T-helper 2 cell (primary cell): ENCODE data around the gene PUS1.
"Not testable (repeated sequence)": the region's sequence is repeated elsewhere in the genome, so short reads cannot be mapped to it uniquely, and the experiment has no call there.

ENCODE experiments used
- DNase-seq, 5 experiments: peaks; one replicate each; pipeline versions ENCODE4 v3.0.0 to v3.0.0-alpha.2; 2012 to 2022
- total RNA-seq, 2 donors: gene quantifications; one replicate each; lab custom pipeline; 2026; lab: John Stamatoyannopoulos, UW

Gene PUS1
- 14.7 to 16.4 reads per million in 2 donors for total RNA-seq

DNA sequence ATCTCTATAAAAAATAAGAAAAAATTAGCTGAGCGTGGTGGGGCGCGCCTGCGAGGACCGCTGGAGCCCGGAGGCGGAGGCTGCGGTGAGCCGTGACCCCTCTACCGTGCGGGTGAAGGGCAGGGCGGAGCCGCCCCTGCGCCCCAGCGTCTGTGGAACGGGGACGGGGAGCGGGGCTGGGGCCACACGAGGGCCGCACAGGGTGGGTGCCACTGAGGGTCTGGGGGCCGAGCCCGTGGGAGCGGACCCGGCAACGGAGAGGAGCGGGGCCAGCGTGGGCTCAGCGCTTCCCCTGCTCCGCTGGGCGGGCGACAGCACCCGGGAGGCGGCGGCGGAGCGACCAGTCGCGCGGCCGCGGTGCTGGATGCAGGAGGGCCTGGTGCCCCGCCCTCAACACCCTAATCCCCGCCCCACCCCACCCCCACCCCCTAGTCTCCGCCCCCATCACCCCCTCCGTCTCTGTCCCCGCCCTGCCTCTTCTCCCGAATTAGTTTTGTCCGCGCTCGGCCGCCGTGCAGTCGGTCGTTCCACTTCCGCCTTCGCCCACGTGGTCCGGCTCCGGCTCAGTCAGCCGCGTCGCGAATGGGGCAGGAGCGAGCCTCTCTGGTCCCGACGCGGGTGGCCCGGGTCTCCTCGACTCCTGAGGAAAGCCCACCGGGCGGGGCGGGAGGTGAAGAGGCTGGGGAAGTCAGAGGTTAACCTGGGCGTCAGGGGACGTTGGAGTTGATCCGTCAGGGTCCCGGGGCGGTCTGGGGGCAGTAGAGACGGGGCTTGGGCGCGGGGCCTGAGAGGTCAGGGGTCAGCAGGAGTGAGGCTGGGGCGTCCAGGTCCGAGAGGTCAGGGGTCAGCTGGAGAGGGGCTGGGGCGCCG is at the start of gene PUS1:
Gene PUS1 (plus strand): TSS at position 566 of the 870 bp plus-strand sequence. CDS start 447 bp downstream, outside the sequence.
- peak; percentile 89 to 97 (median 91) for DNase-seq

DNA sequence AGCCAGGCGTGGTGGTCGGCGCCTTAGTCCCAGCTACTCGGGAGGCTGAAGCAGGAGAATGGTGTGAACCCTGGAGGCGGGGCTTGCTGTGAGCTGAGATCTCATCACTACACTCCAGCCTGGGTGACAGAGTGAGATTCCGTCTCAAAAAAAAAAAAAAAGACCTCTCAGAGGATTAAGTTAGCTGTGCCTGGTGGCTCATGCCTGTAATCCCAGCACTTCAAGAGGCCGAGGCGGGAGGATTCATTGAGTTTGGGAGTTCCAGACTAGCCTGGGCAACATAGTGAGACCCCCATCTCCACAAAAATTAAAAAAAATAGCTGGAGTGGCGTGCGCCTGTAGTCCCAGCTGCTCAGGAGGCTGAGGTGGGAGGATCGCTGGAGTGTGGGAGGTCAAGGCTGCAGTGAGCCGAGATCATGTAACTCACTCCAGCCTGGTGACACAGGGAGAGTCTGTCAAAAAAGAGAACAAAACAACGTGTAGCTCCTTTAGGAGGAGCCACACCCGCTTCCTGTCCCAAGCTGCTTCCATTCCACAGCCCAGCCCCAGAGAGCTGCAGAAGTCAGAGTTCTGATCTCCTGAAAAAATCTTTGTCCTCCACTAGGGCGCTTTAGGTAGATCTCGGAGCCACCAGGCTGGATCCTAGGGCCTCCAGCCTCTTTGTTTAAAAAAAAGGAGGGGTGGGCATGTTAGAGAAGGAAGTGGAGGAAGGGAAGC is 46.1 kb upstream of the PUS1 start:
- DNase-seq: no peak

DNA sequence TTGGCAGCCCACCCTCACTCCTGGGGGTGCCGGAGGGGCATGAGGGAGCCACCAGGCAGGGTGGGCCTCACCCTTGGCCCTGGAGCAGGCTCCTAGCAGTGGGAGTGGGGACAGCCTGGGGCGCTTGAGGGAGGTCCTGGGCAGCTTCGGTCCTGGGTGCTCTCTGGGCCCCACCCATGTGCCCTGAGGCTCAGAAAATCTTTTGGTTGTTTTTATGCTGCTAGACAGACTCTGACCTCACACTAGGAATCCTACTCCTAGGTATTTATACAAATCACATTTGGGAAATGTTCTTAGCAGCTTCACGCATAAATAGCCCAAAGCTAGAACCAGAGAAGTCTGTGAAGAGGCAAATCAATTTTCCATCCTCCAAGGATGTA is 45.6 kb upstream of the PUS1 start:
- DNase-seq: no peak

DNA sequence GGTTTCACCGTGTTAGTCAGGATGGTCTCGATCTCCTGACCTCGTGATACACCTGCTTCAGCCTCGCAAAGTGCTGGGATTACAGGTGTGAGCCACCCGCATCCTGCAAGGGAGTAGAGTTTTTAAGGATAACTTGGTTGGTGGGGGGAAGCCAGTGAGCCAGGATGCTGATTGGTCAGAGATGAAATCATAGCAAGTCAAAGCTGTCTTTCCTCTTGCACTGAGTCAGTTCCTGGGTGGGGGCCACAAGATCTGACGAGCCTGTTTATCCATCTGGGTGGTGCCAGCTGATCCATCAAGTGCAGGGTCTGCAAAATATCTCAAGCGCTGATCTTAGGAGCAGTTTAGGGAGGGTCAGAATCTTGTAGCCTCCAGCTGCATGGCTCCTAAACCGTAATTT is 44.0 kb upstream of the PUS1 start:
- not testable (repeated sequence) for DNase-seq

DNA sequence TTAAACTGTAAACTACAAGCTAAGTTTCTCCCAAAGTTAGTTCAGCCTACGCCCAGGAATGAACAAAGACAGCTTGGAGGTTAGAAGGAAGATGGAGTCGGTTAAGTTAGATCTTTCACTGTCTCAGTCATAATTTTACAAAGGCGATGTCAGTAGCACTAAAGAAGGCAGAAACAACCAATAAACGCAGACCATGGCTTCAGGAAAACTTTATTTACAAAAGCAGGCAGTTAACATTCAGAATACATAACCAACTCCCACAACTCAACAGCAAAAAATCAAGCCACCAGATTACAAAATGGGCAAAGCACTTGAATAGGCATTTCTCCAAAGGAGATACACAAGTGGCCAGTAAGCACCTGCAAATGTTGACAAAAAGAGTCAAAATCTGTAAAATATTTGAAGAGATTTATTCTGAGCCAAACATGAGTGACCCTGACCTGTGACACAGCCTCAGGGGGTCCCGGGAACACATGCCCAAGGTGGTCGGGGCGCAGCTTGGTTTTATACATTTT is 43.5 kb upstream of the PUS1 start:
- no peak for DNase-seq

DNA sequence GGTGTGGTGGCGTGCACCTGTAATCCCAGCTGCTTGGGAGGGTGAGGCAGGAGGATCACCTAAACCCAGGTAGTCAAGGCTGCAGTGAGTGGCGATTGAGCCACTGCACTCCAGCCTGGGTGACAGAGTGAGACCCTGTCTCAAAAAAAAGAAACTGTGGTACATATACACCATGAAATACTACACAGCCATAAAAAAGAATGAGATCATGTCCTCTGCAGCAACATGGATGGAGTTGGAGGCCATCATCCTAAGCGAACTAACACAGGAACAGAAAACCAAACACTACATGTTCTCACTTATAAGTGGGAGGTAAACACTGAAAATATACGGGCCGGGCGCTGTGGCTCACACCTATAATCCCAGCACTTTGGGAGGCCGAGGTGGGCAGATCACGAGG is 37.4 kb upstream of the PUS1 start:
- DNase-seq: not testable (repeated sequence)

DNA sequence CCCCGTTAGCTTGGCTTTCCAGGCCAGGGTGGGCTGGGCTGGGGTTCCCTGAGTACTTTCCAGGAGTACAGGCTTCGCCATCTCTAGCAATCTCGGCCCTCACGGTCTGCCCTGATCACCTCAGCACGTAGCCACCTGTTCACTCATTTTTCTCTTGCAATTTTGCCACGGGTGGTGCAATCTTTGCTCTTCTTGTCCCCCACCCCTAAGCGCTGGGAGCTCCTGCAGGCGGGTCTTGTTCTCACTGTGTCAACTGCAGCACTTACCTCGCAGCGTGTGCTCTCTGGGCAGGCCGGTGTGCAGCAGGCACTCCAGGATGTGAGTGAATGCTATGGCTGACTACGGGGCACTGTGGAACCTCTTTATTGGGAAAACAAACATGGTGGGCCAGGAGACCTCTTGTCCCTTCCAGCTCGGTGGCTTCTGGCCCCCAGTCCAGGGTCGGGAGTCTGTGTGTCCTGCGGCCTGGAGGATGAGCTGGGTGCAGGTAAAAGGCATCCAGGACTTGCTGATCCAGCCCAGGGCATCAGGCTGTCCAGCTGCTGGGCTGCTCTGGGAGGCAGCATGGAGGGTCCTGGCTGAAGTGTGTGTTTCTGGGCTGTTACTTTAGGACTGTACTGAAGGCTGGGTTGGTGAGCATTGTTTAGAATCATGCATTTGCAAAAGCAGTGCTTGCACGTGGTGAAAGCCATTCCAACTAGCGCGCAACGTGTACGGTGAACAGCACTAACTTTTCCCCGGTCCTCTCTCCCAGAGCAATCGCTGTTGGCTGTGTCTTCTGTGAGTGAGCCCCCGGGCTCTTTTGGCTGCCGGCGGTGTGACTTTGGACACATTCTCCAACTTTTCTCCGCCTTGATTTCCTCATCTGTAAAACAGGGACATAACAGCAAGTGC is 36.1 kb upstream of the PUS1 start:
- no peak for DNase-seq

DNA sequence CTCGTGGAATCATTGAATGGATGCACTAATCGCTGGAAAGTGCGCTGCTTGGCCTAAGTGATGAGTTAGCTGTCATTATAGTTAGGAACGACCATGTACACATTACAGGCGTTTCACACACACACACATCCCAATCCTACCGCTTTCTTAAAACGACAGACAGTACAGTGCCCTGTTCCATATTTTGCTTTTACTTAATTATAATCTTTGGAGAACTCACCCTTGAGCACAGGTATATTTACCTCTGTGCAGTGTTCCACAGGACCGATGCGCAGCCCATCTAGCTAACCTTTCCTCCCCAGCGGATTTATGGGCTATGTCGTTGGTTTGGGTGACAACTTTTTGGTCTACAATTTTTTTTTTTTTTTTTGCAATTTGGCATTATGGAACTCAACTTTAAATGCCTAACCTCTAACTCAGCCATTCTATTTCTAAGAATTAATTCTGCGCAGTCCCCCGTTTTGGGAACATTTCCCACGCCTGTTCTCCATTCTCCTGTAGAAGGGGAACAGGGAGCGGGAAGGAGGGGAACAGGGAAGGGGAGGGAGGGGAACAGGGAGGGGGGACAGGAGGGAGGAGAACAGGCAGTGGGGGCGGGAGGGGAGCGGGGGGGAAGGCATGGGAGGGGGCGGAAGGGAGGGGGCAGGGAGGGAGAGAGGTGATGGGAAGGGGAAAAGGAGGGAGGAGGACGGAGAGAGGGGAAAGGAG is 35.3 kb upstream of the PUS1 start:
- DNase-seq: no peak

DNA sequence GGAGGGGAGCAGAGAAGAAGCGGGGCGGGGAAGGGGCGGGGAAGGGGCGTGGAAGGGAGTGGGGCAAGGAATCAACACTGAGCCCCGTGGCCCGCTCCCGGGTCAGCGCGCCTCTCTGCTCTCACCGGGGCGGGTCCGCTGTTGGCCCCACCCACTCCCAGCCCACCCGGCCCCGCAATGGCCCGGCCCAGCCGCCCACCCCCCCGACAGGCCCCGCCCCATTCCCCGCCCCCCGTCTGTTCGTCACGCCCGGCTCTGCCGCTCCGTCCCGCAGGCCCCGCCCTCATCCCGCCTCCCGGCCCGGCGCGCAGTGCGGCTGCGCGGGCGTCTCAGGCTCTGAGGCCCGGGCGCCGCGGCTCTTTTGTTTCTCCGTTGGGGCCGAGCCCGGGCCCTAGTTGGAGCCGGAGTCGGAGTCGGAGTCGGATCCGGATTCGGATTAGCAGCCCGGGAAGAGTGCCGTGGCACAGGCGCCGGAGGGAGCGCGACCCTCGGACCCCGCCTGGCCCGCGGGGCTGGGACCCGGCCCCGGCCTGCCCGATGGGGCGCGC is 34.7 kb upstream of the PUS1 start, which contains the start of gene ULK1:
Gene ULK1 (plus strand): TSS at position 310 of the 548 bp plus-strand sequence. CDS start 380 bp downstream, outside the sequence.
- peak; percentile 86 to 92 (median 88) for DNase-seq

DNA sequence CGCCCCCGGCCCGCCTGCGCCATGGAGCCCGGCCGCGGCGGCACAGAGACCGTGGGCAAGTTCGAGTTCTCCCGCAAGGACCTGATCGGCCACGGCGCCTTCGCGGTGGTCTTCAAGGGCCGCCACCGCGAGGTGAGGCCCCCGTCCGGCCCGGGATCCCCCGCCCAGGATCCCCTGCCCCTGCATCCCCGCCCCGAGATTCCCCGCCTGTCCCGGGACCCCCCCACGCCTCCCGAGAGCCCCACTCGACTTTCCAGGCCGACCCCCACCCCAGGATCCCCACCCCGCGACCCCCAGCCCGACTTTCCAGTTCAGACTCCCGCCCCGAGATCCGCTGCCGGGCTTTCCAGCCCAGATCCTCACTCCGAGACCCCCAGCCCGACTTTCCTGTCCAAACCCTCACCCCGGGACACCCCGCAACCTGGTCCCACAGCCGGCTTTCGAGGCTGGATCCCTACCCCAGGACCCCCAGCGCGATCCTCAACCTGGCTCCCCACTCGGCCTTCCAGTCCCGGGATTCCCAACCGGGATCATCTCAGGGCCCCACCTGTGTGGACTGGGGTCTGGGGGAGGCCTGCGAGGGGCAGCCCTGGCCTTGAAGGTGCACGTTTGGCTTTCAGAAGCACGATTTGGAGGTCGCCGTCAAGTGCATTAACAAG is 34.0 kb upstream of the PUS1 start:
- peak in 1 of 5 experiments; percentile 16 for DNase-seq

DNA sequence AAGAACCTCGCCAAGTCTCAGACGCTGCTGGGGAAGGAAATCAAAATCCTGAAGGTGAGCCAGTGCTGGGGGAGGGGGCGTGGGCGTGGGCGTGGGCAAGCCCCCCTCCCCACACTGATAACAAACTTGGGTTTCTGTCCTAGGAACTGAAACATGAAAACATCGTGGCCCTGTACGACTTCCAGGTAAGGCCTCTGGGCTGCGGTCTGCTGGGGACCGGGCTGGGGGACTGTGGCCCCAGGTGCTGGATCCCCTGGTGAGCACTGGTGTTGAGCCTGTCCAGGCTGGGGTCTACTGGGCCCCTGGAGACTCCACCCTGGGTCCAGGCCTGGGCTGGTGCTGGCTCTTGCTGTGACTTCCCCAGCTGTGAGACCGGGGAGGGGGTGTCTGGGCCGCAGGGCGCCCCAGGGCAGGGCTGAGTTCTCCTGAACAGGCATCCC is 33.4 kb upstream of the PUS1 start:
- peak in 1 of 5 experiments; percentile 32 for DNase-seq

DNA sequence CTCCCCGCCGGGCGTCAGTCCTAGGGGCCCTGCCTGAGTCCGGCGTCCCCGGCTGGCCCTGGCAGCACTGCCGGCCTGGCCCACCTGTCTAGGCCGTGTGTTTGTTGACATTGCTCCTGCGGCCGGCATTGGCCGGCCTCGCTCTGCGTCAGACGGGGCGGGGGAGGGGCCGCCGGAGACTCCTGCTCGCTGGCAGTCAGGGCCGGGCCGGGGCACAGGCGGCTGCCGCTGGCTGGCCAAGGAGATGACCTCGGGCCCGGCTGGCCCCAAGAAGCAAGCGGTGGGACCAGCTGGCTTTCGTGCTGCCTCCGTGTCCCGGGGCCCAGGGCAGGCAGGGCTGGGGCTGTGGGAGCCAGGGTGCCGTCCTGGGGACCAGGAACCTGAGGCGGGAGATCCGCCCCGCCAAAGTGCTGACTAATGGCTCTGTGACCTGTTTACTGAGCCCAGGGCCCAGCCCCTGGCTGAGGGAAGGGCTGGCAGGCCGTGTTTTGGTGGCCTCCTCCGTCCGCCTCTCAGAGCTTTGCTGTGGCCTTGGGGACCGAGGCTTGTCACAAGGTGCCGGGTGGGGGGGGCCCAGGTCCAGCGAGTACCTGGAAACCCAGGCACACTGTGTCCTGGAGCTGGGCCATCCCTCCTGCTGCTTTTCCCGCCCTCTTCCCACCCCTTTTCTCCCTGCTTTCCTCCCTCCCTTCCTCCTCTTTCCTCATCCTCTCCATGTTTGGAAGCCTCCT is 32.8 kb upstream of the PUS1 start:
- peak; percentile 33 to 76 (median 51) for DNase-seq

DNA sequence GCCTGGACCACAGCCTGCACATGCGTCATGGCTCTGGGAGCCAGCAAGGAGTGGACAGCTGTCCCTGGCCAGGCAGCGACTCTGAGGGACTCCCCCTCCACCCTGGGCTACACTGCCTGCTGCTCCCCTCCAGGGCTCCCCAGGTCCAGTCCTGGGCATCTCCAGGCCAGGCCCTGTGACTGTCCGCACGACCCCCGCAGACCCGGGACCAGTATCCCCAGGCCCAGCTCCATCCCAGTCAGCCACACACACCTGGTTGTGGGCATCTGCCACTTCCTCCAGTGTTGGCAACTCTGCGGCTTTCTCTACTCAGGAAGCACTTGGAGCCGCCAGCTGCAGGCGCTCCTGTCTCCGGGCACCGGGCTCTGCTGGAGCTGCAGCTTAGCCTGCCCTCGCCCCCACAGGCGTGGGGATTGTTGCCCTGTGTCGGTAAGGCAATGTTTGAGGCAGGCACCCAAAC is 32.2 kb upstream of the PUS1 start:
- no peak for DNase-seq

DNA sequence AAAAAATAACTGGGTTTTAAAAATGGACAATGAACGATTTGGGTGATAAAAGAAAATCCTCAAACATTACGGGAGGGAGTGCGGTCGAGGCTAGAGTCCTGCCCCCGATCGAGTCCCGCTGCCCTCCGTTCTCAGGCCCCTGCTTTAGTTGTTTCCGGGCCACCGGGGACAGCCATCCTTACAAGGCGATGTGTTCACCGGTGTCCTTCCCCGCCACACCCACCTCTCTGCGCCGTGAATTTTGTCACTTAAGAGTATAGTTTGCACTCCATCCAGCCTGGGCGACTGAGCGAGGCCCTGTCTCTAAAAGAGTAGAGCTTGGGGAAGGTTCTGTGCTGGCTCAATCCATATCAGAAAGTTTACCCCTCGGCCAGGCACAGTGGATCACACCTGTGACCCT is 31.8 kb upstream of the PUS1 start:
- no peak for DNase-seq

DNA sequence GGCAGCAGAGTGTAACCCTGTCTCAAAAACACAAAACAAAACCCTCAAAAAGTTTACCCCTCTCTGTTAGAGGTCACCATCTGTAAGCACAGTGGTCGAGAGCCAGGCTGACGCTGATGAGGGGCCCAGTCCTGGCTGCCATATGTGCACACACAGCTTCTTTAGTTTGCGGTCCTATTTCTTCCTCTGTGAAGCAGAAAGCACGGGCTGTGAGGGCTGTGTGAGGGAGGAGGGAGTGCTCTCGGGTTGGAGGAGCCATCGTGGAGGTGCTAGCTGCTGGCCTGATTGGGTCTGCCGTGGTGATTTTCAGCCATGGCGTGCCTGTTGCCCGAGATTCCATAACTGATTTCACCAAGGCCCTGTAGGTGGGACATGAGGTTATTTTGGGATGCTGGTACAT is 31.2 kb upstream of the PUS1 start:
- DNase-seq: no peak

DNA sequence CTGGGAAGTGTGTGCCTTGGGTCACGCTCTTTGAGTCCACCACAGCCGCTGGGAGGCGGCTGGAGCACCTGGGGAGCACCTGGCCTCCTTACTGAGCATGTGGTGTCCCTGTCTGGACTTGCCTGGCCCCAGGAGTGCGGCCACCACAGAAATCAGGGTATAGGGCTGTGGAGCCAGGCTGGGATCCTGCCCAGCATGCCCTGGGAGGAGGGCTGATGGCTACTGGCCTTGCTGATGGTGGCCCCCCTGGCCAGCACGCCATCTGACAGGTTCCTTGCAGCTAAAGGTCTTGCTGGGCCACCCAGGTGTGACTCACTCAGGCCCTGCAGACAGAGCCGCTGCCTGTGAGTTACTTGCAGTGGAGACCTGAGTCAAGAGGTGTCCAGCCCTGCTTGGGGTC is 28.7 kb upstream of the PUS1 start:
- DNase-seq: no peak

DNA sequence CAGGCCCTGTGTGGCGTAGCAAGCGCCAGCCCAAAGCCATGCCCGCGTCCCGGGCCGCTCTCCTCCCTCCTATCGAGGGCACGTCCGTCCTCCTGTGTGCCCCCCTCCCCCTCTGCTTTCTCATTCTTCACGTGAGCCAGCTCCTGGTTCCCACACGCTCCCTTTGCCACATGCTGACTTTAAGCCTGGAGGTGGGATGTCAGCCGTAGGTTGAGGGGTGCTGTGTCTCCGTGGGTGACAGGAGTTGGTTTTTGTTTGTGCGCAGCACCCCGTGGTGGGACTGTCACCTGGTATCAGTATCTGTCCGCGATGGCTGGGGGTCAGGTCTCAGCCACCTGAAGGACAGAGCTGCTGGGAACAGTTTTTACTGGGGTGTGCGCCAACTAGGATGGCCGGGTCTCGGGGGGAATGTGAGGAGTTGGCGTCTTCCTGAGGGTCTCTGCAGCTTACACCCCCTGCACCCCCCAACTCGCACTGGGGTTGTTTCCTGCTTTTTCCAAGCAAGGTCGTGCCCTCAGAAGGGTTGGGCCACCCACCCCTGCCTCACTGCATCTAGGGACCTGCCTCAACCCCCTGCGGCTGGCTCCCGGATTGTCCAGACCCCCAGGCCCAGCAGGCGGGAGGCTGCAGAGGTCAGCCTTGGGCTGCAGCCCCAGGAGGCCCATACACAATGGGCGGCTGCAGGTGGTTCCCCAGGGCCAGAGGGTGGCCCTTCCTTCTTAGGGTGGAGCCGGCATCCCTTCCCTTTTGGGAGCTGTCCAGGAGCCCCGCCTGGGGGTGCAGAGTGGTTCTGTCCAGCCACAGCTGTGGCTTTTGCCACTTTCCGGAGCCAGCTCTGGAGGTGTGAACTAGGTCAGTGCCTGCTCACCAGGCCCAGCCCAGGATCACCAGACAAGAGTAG is 27.4 kb upstream of the PUS1 start:
- no peak for DNase-seq

DNA sequence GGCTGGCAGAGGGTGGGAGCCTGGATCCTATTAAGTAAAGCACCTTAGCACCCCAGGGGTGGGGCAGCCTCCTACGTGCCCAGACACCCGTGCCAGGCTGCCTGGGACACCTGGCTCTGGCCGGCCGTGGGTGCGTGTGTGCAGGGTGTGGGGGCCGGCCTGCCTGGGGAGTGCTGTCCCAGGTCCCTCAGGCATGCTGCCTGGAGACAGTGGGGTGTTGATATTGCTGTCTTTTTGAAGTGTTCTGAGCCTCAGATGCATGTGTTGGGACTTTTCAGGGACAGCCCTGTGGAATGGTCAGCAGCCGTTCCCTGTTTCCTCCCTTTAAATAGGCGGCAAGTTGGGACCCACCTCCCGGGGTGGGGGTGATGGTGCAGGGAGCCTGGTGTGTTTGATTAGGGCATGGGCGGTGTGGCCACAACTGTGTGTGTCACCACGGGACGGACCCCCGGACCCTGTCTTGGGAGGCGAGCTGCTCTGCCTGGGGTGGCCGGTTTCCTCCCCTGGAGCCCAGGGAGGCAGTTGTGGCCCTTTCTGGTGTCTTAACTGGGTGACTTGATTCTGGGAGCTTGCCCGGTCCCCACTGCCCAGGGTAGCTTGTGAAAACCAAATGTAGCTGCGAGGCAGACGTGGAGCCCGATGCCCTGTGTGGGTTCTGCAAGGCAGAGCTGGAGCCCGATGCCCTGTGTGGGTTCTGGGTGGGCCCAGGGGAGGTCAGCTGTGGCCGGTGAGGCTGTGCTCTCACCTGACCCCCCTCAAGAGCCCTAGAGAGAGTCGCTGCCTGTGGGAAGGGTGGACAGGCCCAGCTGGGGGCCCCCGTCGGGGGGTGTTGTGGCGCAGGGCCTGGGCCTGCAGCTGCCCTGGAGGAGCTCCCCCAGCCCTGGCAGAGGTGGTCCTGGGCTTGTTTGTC is 26.5 kb upstream of the PUS1 start:
- no peak for DNase-seq
